ENCODE data around the gene KATNAL1.

DNA sequence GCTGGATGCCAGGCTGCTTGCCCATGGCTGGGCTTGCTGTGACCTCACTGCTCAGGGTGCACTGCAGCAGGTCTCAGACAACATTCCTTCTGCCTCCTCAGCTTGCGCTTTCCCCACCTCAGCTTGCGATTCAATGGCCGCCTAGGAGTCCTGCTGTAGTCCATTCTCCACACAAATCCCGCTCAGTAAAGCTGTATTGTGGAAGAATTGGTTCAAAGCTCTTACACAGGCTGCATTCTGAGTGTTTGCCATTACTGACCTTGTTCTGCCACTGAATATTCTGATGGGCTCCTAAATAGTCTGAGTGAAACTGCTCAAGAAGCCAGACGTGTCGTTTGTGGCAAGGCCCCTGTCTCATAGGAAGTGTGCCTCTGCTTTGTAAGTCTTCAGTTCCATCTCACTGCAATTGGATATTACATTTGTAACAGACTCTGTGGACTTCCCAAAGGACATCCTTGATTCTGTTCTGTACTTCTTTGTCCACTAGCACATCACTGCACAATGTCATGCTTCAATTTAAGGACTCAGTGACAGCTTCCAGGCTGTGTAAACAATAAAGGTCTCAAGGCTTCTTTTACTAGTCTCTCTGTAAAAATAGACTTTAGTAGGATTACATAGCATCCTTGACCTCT is 49.8 kb downstream of the KATNAL1 start:
- TF ChIP-seq, protein P1, sequence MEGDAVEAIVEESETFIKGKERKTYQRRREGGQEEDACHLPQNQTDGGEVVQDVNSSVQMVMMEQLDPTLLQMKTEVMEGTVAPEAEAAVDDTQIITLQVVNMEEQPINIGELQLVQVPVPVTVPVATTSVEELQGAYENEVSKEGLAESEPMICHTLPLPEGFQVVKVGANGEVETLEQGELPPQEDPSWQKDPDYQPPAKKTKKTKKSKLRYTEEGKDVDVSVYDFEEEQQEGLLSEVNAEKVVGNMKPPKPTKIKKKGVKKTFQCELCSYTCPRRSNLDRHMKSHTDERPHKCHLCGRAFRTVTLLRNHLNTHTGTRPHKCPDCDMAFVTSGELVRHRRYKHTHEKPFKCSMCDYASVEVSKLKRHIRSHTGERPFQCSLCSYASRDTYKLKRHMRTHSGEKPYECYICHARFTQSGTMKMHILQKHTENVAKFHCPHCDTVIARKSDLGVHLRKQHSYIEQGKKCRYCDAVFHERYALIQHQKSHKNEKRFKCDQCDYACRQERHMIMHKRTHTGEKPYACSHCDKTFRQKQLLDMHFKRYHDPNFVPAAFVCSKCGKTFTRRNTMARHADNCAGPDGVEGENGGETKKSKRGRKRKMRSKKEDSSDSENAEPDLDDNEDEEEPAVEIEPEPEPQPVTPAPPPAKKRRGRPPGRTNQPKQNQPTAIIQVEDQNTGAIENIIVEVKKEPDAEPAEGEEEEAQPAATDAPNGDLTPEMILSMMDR (IDR thresholded peaks at IDR 0.05; ENCODE audit: poor library complexity): no peak
- TF ChIP-seq EZH2phosphoT487 (IDR thresholded peaks at IDR 0.05; ENCODE audit: low read depth, severe bottlenecking, unreplicated experiment): no peak
- no peak for TF ChIP-seq EZH2 (IDR thresholded peaks at IDR 0.05; ENCODE audit: borderline replicate concordance)
